Subcutaneous adipose tissue (tissue), 4 donors: ENCODE results near the gene CLDN1. TPM values are rescaled to one million over a fixed set of nuclear protein-coding genes. Genes with fewer than 3 reads are reported as not detected.

Source experiments
- CTCF ChIP-seq: fragments of 450-650 bp; IDR thresholded peaks from one replicate; pipeline ENCODE4 v1.5.1; 2016; ENCODE audit warnings: low read depth, mild to moderate bottlenecking, control low read depth, antibody characterized with exemption, moderate library complexity
- total RNA-seq, 4 donors: library from RNA; depleted of rRNA; stranded (reverse); fragments of >200 nt; gene quantifications; one replicate each; pipeline ENCODE4 v1.1.0, GENCODE V29; 2016

The CLDN1 gene
- total RNA-seq, 4 donors from 2014 or later = 0.34 to 6.2 (median 1.3) TPM; not detected in 1

GRCh38 chr3:190294030-190294429, 28.2 kb downstream of the CLDN1 start:
- TF ChIP-seq CTCF = no peak

- TF ChIP-seq CTCF = no peak
These were observed 28.6 kb downstream of the CLDN1 start for GRCh38 chr3:190293621-190294020.

- TF ChIP-seq CTCF = no peak
These were observed 30.2 kb downstream of the CLDN1 start for GRCh38 chr3:190291994-190292584.

DNA sequence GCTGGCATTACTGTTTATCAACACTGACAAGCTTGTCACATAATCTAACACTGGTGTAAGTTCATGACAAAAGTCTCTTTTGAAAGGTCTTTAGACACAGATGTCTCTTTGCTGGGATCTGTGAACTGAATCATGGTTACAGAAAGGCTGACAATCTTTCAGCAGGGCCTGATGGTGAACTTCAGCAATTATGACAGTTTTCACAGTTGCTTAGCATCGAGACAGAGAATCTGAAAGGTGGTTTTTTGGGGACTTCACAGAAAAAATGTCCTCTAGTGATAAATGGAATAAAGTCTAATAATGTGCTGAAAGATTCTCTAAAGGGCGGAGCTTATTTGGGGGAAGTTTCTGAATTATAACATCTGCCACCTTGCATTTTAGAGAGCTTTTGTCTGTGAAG, 32.3 kb downstream of the CLDN1 start:
- TF ChIP-seq CTCF = no peak

GRCh38 chr3:190288836-190289235, 33.4 kb downstream of the CLDN1 start:
- TF ChIP-seq CTCF = no peak

DNA sequence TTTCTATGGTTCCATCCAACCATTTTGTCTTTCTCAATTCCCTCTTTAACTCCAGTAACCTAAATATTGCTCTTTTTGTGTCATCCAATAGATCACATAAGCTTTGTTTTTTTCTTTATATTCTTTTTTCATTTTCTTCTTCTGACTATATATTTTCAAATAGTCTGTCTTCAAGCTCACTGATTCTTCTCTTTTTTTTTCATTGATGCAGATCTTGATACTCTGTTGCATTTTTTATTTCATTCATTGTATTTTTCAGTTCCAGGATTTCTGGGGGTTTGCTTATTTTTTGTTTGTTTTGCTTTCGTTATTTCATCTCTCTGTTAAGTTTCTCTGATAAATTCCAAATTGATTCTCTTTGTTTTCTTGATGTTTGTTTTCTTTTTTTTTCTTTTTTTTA, 36.2 kb downstream of the CLDN1 start:
- TF ChIP-seq CTCF = no peak

DNA sequence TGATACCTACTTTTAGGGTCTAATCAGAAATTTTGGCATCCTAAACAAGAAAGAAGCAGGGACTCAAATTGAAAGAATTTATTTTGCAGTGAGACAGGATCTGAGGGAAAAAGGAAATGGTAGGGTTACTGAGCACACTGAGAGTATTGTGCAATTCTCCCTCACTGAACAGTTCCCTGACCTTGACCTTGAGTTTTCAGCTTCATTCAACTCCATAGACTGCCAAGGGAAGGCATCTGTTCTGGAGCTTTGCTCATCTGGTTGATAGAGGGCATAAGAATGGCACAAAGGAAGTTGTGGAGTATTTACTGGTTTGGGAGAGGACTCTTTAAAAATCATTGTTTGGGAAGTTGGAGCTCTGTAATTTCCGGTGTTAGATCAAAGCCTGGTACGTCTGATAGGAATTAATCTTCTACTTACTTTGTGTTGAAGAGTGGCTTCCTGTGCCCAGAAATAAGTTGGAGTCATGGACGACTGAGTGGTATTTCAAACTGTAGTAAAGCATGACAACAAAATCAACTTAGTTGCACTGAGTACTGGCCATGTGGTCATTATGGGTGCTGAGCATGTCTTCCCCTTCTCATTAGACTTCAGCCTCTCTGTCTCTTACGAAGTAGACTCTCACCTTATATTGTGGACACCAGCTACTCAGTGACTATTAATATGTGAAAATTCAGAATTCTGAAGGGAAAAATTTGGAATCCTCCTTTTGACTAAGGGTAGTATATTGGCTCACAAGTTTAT, 40.8 kb downstream of the CLDN1 start:
- no peak for TF ChIP-seq CTCF
